Heart right ventricle (tissue), 16 donors: ENCODE data around the gene CTRB1. TPM values are rescaled to one million over a fixed set of nuclear protein-coding genes. Genes with fewer than 3 reads are reported as not detected.

Source experiments
- ATAC-seq, 8 donors: fragments of 200-7000 bp; cut with Tn5 transposase; one replicate each; pipeline ENCODE4 v1.9.1; 2020; ENCODE audit warnings: mild to moderate bottlenecking in 8 of 8, moderate library complexity in 8 of 8, moderate number of reproducible peaks in 1 of 8
- DNase-seq, 2 donors: peaks; one replicate each; pipeline ENCODE4 v3.0.0-alpha.2; 2020
- H3K27ac ChIP-seq, 10 donors: fragments of 200-600 bp; sonication (generic) in 2 of 10; one replicate each; pipeline versions ENCODE4 v1.5.0 to v1.8.0; 2020 to 2022; ENCODE audit warnings: mild to moderate bottlenecking in 3 of 10
- H3K27me3 ChIP-seq, 7 donors: fragments of 200-600 bp; one replicate each; pipeline ENCODE4 v1.8.0; 2021 to 2022; ENCODE audit warnings: mild to moderate bottlenecking in 2 of 7
- H3K36me3 ChIP-seq, 9 donors: fragments of 200-600 bp; sonication (generic) in 1 of 9; one replicate each; pipeline versions ENCODE4 v1.5.0 to v1.8.0; 2020 to 2022; ENCODE audit warnings: mild to moderate bottlenecking in 2 of 9
- H3K4me1 ChIP-seq, 9 donors: fragments of 200-600 bp; sonication (generic) in 1 of 9; one replicate each; pipeline versions ENCODE4 v1.5.0 to v1.8.0; 2020 to 2022; ENCODE audit warnings: mild to moderate bottlenecking in 4 of 9
- H3K4me3 ChIP-seq, 10 donors: fragments of 200-600 bp; sonication (generic) in 2 of 10; one replicate each; pipeline versions ENCODE4 v1.5.0 to v1.8.0; 2020 to 2022; ENCODE audit warnings: mild to moderate bottlenecking in 7 of 10, moderate library complexity in 2 of 10
- H3K9me3 ChIP-seq, 11 donors: fragments of 200-600 bp in 10 of 11; sonication (generic) in 2 of 11; one replicate each; pipeline versions ENCODE4 v1.5.0 to v1.8.0; 2013 to 2022; ENCODE audit warnings: mild to moderate bottlenecking in 2 of 11, control low read depth in 1 of 11, moderate library complexity in 1 of 11
- CTCF ChIP-seq, 9 donors: fragments of 200-600 bp; sonication (generic) in 2 of 9; IDR thresholded peaks; one replicate each; pipeline versions ENCODE4 v1.5.0 to v1.8.0; 2021 to 2022; ENCODE audit warnings: antibody characterized with exemption in 9 of 9, mild to moderate bottlenecking in 5 of 9, moderate library complexity in 1 of 9
- WGBS, 2 donors: extraction: QIAGEN DNeasy Blood & Tissue Kit; methylation state at CpG; one replicate each; pipeline ENCODE4 v1.1.7; 2013; ENCODE audit warnings: inconsistent platforms in 1 of 2; 5-methylcytosine and 5-hydroxymethylcytosine counted together
- intact Hi-C, 10 donors: fragments of 100-400 bp; cut with DNase I; formaldehyde crosslinking; loops; one replicate each; pipeline versions ENCODE4 v1.11.1 to v1.14.2; 2022
- polyA plus RNA-seq, 2 donors: library from polyadenylated mRNA; stranded (reverse); fragments of 200-250 nt; gene quantifications; one replicate each; pipeline ENCODE4 v1.2.3, GENCODE V29; 2013
- total RNA-seq, 10 donors: library from RNA; stranded (reverse); fragmentation: NEBNext Ultra II Directional in 3 of 10; extraction: Animal tissue kit (Norgen Biotek cat#: 25700) in 3 of 10; gene quantifications; one replicate each; pipeline versions ENCODE4 v1.2.1 to v1.2.4, GENCODE V29; 2021 to 2023
- donor health status: Arrhythmogenic right ventricular cardiomyopathy.
- donor health status: ischemic (EF 13 %, LVEDD 7.1; RV severe dilation, severe dysfunction).
- donor health status: healthy with polysubstance abuse.
- donor health status: DM: no; HTN: yes; CAD: no.
- donor health status: DM: no; HTN: no; CAD: no.
- donor health status: ischemic (EF 25% LVEDD 6.9; RV normal size, moderate dysfunction).
- donor health status: ischemic (EF 25% LVEDD 5.7; RV mildly dilated, moderate dysfunction).
- donor health status: healthy.
- donor health status: DM: yes; HTN: yes; CAD: no.
- donor health status: Ischemic cardiomyopathy.
- donor health status: ischemic (EF 35%, LVEDD 5.7; RV mildly dilated, moderate dysfunction).
- donor health status: nonischemic (EF 11% LVEDD 7.7; RV severe dilation, severe dysfunction).
- donor health status: DM: yes; HTN: yes; CAD: no.
- donor health status: PGD.
- donor health status: ischemic (EF 29% LVEDD 5.4; RV normal size, mild dysfunction).
- donor health status: nonischemic (EF 23%, LVEDD 6.1; RV moderate dilation, normal function).

CTRB1 gene
- total and polyA plus RNA-seq, 12 donors, result 1.0 to 3.8 (median 2.4) TPM; not detected in 4

GRCh38 chr16:75193730-75194444 lies 24.9 kb upstream of the CTRB1 start:
- intact Hi-C loops, result loop anchor here in 8 of 10 donors (10.0 kb wide), 4 partner anchors 191 to 571 kb away; partner anchors contain the start of gene TMEM170A (in 1 of the 8)
- ATAC-seq (no peak), DNase-seq (no peak)
- Histone ChIP-seq H3K36me3 (no peaks in the 10 kb centered on the region), H3K4me3 (no peak overlapping the region), H3K27me3 (peaks cover 0 to 24% (median 13%) of the 10 kb centered on the region in 7 donors), H3K4me1 (peaks cover 0 to 8% (median 3%) of the 10 kb centered on the region in 9 donors), H3K9me3 (no peaks in the 10 kb centered on the region), H3K27ac (no peak overlapping the region)
- WGBS, 2 donors, result 80 to 82% methylated on average over 10 of the region's 10 CpGs
- no peak for TF ChIP-seq CTCF (IDR thresholded peaks at IDR 0.05)

- TF ChIP-seq CTCF (IDR thresholded peaks at IDR 0.05), result no peak
- H3K4me3 ChIP-seq, result no peak overlapping the region
- H3K36me3 ChIP-seq, result no peaks in the 10 kb centered on the region
- H3K9me3 ChIP-seq, result no peaks in the 10 kb centered on the region
- intact Hi-C loops, result loop anchor here in 9 of 10 donors (5.0 to 10.0 kb wide), 8 partner anchors 36 to 569 kb away; partner anchors contain the start of gene TMEM170A (in 2 of the 9)
- no peak for DNase-seq
- WGBS, 2 donors, result 83 to 86% methylated on average over 24 of the region's 24 CpGs
- H3K27me3 ChIP-seq, result peaks cover 0 to 43% (median 13%) of the 10 kb centered on the region in 7 donors
- H3K4me1 ChIP-seq, result peaks cover 0 to 12% (median 6%) of the 10 kb centered on the region in 9 donors
- no peak overlapping the region for H3K27ac ChIP-seq
- ATAC-seq, result no peak
These were observed 22.7 kb upstream of the CTRB1 start for GRCh38 chr16:75195811-75196790.

- WGBS, 2 donors, result 70 to 76% methylated on average over 9 of the region's 9 CpGs
- Histone ChIP-seq H3K9me3 (no peaks in the 10 kb centered on the region), H3K36me3 (no peaks in the 10 kb centered on the region), H3K27me3 (peaks cover 0 to 48% (median 13%) of the 10 kb centered on the region in 7 donors), H3K27ac (no peak overlapping the region), H3K4me1 (peaks cover 0 to 12% (median 6%) of the 10 kb centered on the region in 9 donors), H3K4me3 (no peak overlapping the region)
- intact Hi-C loops, result loop anchor here in 9 of 10 donors (5.0 to 10.0 kb wide), 8 partner anchors 35 to 568 kb away; partner anchors contain the start of gene TMEM170A (in 2 of the 9)
- no peak for TF ChIP-seq CTCF (IDR thresholded peaks at IDR 0.05)
- no peak for DNase-seq
- ATAC-seq, result no peak
These were observed 22.0 kb upstream of the CTRB1 start for GRCh38 chr16:75196836-75197235.
